NT2/D1 (cell line): Measurements from ENCODE around the gene PODNL1.
A peak's percentile ranks its signal among the peaks of the same experiment; 100 is the strongest.

Experiments used
- DNase-seq: peaks from one replicate; pipeline ENCODE4 v3.0.0-alpha.2; 2011; ENCODE audit warnings: low read depth, low spot score
- H3K27me3 ChIP-seq: 2 replicates; pipeline ENCODE4 v1.6.0; 2011; ENCODE audit warnings: mild to moderate bottlenecking; ENCODE audit not compliant: insufficient read length, insufficient read depth
- H3K36me3 ChIP-seq: 2 replicates; pipeline ENCODE4 v1.6.1; 2011; ENCODE audit warnings: mild to moderate bottlenecking, low read length, mixed read lengths; ENCODE audit not compliant: insufficient read depth, insufficient read length
- H3K4me1 ChIP-seq: 2 replicates; pipeline ENCODE4 v1.5.1; 2011; ENCODE audit not compliant: insufficient read depth, insufficient read length
- H3K4me3 ChIP-seq: 2 replicates; pipeline ENCODE4 v1.5.1; 2011; ENCODE audit warnings: low read depth; ENCODE audit not compliant: insufficient read length
- H3K9ac ChIP-seq: 2 replicates; pipeline ENCODE4 v1.6.0; 2011; ENCODE audit warnings: low read depth; ENCODE audit not compliant: insufficient read length
- H3K9me3 ChIP-seq: 2 replicates; pipeline ENCODE4 v1.5.1; 2011; ENCODE audit warnings: mild to moderate bottlenecking, low read length; ENCODE audit not compliant: insufficient read depth
- SUZ12 ChIP-seq: IDR thresholded peaks from 2 replicates; pipeline ENCODE4 v1.6.1; 2011; ENCODE audit not compliant: insufficient read length, insufficient read depth; ENCODE audit errors: extremely low read depth
- YY1 ChIP-seq: IDR thresholded peaks from 2 replicates; pipeline ENCODE4 v1.6.1; 2011; ENCODE audit not compliant: insufficient read length, insufficient read depth
- ZNF274 ChIP-seq: IDR thresholded peaks from 2 replicates; pipeline ENCODE4 v1.6.1; 2011; ENCODE audit warnings: mild to moderate bottlenecking, low read depth, low read length

Gene PODNL1

DNA sequence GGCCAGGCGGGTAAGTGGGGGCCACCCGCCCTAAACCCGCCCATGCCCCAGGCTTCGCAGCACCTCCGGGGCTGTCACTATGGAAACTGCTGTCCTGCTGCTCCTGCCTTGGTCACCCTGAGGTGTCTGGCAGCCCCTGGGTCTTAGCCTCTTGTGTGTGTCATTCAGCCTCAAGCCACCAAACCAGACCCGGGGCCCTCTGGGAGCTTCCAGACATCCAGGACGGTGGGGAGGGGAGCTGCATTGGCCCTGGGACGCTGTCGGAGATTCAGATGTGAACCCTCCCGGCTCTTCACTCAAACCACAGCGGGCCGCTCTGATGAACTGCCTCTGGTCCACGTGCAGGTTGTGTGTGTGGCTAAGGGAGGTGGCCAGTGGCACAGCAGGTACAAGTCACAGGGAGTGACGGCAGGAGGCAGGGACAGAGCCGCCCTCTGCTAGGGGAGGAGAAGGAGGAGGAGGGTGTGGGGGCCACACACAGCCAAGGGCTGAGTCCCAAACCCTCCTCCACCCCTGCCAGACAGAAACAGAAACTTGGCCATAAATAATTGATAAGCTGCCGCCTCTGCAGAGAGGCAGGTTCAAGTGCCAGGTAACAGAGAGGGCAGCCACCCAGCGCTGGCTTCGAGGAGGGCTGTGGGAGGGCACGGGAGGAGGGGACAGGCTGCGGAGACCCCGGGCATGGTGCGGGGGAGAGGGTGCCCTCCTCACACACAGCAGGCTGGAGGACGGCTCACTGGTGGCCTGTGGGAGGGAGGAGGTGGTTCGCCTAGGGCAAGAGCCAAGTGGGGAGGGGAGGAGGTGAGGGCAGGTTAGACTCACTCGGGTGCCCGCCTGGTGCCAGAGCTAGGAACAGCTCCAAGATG lies 53.3 kb downstream of the PODNL1 start:
- Histone ChIP-seq H3K4me3 (no peak overlapping the region), H3K9ac (no peak overlapping the region), H3K9me3 (no peaks in the 10 kb centered on the region), H3K36me3 (no peaks in the 10 kb centered on the region), H3K27me3 (peaks cover 2% of the 10 kb centered on the region), H3K4me1 (peaks cover 40% of the 10 kb centered on the region)
- no peak for TF ChIP-seq SUZ12
- TF ChIP-seq YY1 = no peak
- no peak for TF ChIP-seq ZNF274
- no peak for DNase-seq

GRCh38 chr19:13883516-13884064 lies 54.6 kb downstream of the PODNL1 start:
- Histone ChIP-seq H3K4me1 (peaks cover 40% of the 10 kb centered on the region), H3K9ac (no peak overlapping the region), H3K27me3 (peaks cover 2% of the 10 kb centered on the region), H3K9me3 (no peaks in the 10 kb centered on the region), H3K36me3 (no peaks in the 10 kb centered on the region), H3K4me3 (no peak overlapping the region)
- TF ChIP-seq SUZ12 (no peak), ZNF274 (no peak), YY1 (no peak)
- DNase-seq = no peak

DNA sequence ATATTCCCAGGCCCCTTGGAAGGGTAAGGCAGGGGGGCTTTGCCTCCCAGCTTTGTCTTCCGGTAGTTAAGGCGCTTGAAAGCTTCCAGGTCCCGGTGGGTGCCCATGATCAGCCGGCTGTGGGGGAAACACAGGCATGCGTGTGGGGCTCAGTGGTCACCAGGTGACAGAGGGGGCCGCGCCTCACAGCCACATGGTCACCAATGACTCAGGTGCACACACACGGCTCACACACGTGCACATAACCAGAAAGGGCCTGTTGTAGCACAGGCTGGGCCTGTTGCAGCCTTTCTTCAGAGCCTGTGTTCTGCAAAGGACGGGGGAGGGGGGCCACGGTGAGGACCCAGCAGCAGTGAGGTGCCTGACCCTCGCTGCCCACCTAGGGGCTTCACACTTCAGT lies 55.4 kb downstream of the PODNL1 start:
- H3K27me3 ChIP-seq = peaks cover 2% of the 10 kb centered on the region
- TF ChIP-seq YY1 (no peak), SUZ12 (no peak), ZNF274 (no peak)
- H3K36me3 ChIP-seq = no peaks in the 10 kb centered on the region
- H3K9ac ChIP-seq = peak overlapping the region; percentile 51
- peaks cover 38% of the 10 kb centered on the region for H3K4me1 ChIP-seq
- H3K9me3 ChIP-seq = no peaks in the 10 kb centered on the region
- no peak for DNase-seq
- no peak overlapping the region for H3K4me3 ChIP-seq

DNA sequence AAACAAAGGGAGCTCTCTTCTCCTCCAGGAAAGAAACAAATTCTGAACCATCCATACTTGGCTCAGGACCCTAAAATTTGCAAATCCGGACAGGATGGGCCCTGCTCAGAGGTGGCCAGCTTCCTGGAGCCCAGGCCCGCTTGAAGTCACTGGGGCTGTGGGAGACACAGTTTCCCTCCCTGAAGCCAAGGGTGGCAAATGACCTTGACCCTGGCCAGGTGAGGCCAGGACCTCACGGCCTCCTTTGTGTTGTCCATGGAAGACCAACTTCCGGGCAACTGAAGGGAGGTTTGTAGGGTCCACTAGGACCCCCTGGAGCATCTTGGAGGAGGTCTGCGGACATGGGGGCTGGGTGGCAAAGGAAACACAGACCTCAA lies 55.8 kb downstream of the PODNL1 start:
- TF ChIP-seq YY1 (no peak), ZNF274 (no peak), SUZ12 (no peak)
- no peak for DNase-seq
- Histone ChIP-seq H3K9me3 (no peaks in the 10 kb centered on the region), H3K36me3 (no peaks in the 10 kb centered on the region), H3K9ac (no peak overlapping the region), H3K4me1 (peaks cover 38% of the 10 kb centered on the region), H3K4me3 (no peak overlapping the region), H3K27me3 (peaks cover 2% of the 10 kb centered on the region)

DNA sequence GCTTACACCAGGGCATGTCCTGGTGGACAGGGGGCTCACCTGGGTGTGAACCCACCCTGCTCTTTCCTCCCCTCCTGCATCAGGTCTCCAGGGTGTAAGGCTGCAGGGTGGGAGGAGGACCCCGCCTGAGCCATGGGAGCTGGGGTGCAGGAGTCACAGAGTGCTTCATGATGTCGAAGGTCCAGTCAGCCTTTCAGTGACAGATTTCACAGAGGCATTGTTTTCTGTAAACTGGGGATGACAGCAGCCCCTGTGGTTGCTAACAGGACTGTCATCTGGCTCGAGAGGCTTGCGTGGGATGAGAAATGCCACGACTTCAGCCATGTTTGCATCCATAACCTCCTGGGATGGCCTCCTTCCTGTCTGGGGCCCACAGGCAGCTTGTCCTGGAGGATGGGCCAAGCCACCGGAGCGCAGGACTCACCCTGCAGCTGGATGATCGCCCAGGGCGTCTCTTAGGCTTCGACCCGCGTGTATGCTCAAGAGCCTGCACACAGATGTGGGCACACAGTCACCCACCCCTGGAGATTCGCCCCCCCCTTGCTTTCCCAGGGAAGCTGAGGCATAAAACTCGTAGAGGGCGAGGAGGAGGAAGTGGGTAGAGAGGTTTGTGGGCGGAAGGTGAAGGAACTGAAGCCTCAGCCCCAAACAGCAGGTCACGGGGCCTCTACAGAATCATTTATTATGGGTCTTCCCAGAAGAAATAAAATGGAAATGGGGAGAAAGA lies 56.4 kb downstream of the PODNL1 start:
- H3K36me3 ChIP-seq = no peaks in the 10 kb centered on the region
- TF ChIP-seq YY1 = no peak
- TF ChIP-seq SUZ12 = no peak
- no peak for TF ChIP-seq ZNF274
- H3K4me3 ChIP-seq = peak overlapping the region; percentile 5
- peaks cover 5% of the 10 kb centered on the region for H3K27me3 ChIP-seq
- peaks cover 37% of the 10 kb centered on the region for H3K4me1 ChIP-seq
- H3K9ac ChIP-seq = peak overlapping the region; percentile 74
- DNase-seq = no peak
- H3K9me3 ChIP-seq = no peaks in the 10 kb centered on the region

DNA sequence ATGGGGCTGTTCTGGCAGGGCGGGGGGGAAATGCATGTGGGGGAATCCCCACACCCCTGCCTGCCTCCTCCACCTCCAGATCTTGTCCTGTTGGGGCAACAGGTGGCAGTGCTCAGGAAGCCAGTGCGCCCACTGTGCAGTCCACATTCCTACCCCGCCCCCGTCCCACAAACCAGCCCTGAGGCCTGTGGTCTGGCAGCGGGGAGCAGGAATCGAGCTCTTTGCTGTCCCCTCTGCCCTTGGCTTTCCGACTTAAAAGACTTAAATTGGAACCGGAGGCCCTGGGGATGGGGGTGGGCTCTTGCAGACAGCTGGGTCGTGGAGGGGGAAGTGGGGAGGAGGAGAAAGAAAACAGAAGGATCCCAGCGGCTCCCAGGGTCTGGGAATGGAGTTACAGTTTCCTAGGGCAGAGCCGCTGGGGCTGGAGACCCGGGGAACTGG lies 56.9 kb downstream of the PODNL1 start:
- peak overlapping the region; percentile 74 for H3K9ac ChIP-seq
- peaks cover 10% of the 10 kb centered on the region for H3K27me3 ChIP-seq
- H3K4me3 ChIP-seq = peak overlapping the region; percentile 5
- TF ChIP-seq SUZ12 (no peak), YY1 (no peak), ZNF274 (no peak)
- H3K9me3 ChIP-seq = no peaks in the 10 kb centered on the region
- DNase-seq = peak; percentile 83
- no peaks in the 10 kb centered on the region for H3K36me3 ChIP-seq
- H3K4me1 ChIP-seq = peaks cover 41% of the 10 kb centered on the region
